Measurements from ENCODE around the gene RMND5A.

RMND5A gene

GRCh38 chr2:86785456-86785855 is 65.4 kb downstream of the RMND5A start:
- TF ChIP-seq CTCF (IDR thresholded peaks at IDR 0.05; ENCODE audit: control extremely low read depth, extremely low read depth, low read depth, missing control alignments): no peak
- DNase-seq (ENCODE audit: extremely low spot score): no peak
- ChIA-PET CTCF (interaction anchor here (1.0 kb wide), 1 partner anchor 22 kb away, joined by 4 read pairs; no protein-coding TSS in a partner anchor), POLR2A (no interaction called here)

- no peak for TF ChIP-seq CTCF (IDR thresholded peaks at IDR 0.05; ENCODE audit: control extremely low read depth, extremely low read depth, low read depth, missing control alignments)
- no peak for DNase-seq (ENCODE audit: extremely low spot score)
- ChIA-PET CTCF (no interaction called here), POLR2A (no interaction called here)
Observed at GRCh38 chr2:86786001-86786536, 66.0 kb downstream of the RMND5A start.

- no peak for TF ChIP-seq CTCF (IDR thresholded peaks at IDR 0.05; ENCODE audit: control extremely low read depth, extremely low read depth, low read depth, missing control alignments)
- ChIA-PET CTCF (interaction anchor here (0.6 kb wide), 1 partner anchor 390 kb away, joined by 3 read pairs; no protein-coding TSS in a partner anchor), POLR2A (interaction anchor here (0.7 kb wide), 1 partner anchor 86 kb away, joined by 3 read pairs; no protein-coding TSS in a partner anchor)
- no peak for DNase-seq (ENCODE audit: extremely low spot score)
Observed at GRCh38 chr2:86787736-86788135, 67.6 kb downstream of the RMND5A start.

GRCh38 chr2:86788165-86788564 is 68.1 kb downstream of the RMND5A start:
- TF ChIP-seq CTCF (IDR thresholded peaks at IDR 0.05; ENCODE audit: control extremely low read depth, extremely low read depth, low read depth, missing control alignments): no peak
- ChIA-PET CTCF (interaction anchor here (0.6 kb wide), 1 partner anchor 390 kb away, joined by 3 read pairs; no protein-coding TSS in a partner anchor), POLR2A (interaction anchor here (0.7 kb wide), 1 partner anchor 86 kb away, joined by 3 read pairs; no protein-coding TSS in a partner anchor)
- DNase-seq (ENCODE audit: extremely low spot score): no peak

- ChIA-PET POLR2A (no interaction called here), CTCF (no interaction called here)
- no peak for TF ChIP-seq CTCF (IDR thresholded peaks at IDR 0.05; ENCODE audit: control extremely low read depth, extremely low read depth, low read depth, missing control alignments)
- no peak for DNase-seq (ENCODE audit: extremely low spot score)
Observed at GRCh38 chr2:86788881-86789686, 69.0 kb downstream of the RMND5A start.

GRCh38 chr2:86789687-86790133 is 69.6 kb downstream of the RMND5A start:
- no peak for DNase-seq (ENCODE audit: extremely low spot score)
- CTCF ChIA-PET: interaction anchor here (2.0 kb wide), 1 partner anchor 21 kb away, joined by 6 read pairs; no protein-coding TSS in a partner anchor
- TF ChIP-seq CTCF (IDR thresholded peaks at IDR 0.05; ENCODE audit: control extremely low read depth, extremely low read depth, low read depth, missing control alignments): no peak
- POLR2A ChIA-PET: no interaction called here

Measured in GM10248 (cell line).